HTERT RPE-1 (cell line): Measurements from ENCODE around the gene SLC16A11.
"Not testable (repeated sequence)": the region's sequence is repeated elsewhere in the genome, so short reads cannot be mapped to it uniquely, and the experiment has no call there.

Experiments
- in situ Hi-C: fragments of 300-500 bp; cut with MboI; formaldehyde crosslinking; loops from 4 replicates; pipeline ENCODE4 v1.14.3; 2020; ENCODE audit warnings: low sequenced_read_pairs

SLC16A11 gene

GRCh38 chr17:7058831-7059447 lies 15.0 kb upstream of the SLC16A11 start:
- in situ Hi-C loops: no loop called here

DNA sequence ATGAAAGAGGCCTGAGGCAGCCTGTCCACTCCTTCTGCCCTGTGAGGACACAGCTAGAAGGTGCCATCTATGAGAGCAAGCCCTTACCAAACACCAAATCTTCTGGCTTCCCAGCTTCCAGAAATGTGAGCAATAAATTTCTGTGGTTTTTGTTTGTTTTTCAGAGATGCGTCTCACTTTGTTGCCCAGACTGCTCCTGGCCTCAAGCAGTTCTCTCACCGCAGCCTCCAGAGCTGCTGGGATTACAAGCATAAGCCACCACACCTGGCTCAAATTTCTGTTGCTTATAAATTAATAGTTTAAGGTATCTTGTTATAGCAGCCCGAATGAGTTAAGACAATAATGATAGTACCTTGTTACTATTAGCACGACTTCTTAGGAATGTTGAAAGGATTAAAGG lies 12.5 kb upstream of the SLC16A11 start:
- in situ Hi-C loops: no loop called here

DNA sequence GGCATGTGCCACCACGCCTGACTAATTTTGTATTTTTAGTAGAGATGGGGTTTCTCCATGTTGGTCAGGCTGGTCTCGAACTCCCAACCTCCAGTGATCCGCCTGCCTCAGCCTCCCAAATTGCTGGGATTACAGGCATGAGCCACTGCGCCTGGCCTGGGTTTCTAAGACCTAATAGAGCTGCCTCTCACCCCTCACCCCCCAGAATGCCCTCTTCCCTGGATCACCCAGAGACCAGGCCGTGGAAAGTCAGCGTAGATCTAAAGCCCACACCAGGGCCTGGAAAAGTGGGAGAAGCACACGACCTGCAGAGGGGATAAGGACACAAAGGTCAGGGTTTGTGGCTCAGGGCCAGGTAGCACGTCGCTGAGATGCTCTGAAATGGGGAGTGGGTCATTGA lies 6.7 kb upstream of the SLC16A11 start:
- in situ Hi-C loops: not testable (repeated sequence)

DNA sequence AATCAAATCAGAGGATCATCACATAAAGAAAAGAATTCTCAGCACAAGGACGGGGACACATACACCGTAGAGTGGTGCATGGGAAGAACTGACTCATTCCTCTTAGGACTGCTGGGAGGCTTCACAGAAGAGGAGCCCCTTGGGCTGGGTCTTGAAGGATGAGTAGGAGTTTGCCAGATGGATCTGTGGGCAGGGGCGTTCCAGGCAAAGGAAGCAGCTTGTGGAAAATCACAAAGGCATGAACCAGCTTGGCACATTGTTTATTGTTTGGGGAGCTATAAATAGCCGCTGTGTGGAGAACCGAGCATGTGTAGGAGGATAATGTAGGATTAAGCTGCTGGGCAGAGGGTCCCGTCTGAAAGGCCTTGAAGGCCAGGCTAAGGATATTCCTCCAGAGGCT lies 5.1 kb upstream of the SLC16A11 start:
- in situ Hi-C loops: no loop called here

DNA sequence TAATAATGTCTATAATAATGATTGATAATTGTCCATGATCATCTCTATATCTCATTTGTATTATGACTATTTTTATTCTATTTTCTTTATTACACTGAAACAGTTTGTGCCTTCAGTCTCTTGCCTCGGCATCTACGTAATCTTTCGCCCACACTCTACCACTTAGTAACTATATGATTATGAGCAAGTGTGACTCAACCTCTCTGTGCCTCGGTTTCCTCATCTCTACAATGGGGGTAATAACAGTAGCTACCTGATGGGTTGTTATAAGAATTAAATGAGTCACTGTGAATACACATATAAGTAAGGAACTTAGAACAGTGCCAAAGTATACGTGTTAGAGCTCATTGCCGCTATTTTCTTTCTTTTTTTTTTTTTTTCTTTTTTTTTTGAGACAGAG lies 3.7 kb upstream of the SLC16A11 start:
- in situ Hi-C loops: no loop called here

- in situ Hi-C loops: not testable (repeated sequence)
These were observed 3.0 kb upstream of the SLC16A11 start for GRCh38 chr17:7046725-7047397.

DNA sequence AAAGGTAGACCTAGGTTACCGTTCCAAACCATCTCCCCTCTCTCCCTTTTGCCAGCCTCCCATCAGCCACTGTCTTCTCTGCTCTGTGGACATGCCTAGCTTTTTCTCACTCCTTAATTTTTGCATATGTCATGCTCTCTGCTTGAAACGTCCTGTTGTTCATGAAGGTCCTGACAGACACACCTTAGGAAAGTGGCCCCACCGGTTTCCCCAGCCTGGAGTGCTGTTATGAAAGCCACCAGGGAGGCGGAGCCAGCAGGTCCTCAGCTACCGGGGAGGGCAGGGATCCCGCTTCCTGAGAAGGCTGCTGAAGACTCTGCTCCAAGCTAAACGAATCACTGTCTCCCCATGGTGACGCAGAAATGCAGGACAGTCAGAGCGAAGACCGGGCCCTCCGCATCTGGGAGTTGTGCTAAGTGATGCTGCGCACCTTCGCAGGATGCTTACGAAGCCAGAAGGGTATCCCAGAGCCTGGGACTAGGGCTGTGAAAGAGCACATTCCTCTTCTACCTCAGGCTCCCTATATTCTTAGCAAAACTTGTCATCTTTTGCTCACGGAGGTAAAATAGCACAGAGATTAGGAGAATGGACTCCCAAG lies 2.3 kb upstream of the SLC16A11 start:
- in situ Hi-C loops: no loop called here

GRCh38 chr17:7045492-7046126 lies 1.7 kb upstream of the SLC16A11 start:
- in situ Hi-C loops: no loop called here

GRCh38 chr17:7043182-7043496 lies 753 bp downstream of the SLC16A11 start:
- in situ Hi-C loops: no loop called here

- in situ Hi-C loops: no loop called here
These were observed 1.3 kb downstream of the SLC16A11 start for GRCh38 chr17:7042501-7043181.

DNA sequence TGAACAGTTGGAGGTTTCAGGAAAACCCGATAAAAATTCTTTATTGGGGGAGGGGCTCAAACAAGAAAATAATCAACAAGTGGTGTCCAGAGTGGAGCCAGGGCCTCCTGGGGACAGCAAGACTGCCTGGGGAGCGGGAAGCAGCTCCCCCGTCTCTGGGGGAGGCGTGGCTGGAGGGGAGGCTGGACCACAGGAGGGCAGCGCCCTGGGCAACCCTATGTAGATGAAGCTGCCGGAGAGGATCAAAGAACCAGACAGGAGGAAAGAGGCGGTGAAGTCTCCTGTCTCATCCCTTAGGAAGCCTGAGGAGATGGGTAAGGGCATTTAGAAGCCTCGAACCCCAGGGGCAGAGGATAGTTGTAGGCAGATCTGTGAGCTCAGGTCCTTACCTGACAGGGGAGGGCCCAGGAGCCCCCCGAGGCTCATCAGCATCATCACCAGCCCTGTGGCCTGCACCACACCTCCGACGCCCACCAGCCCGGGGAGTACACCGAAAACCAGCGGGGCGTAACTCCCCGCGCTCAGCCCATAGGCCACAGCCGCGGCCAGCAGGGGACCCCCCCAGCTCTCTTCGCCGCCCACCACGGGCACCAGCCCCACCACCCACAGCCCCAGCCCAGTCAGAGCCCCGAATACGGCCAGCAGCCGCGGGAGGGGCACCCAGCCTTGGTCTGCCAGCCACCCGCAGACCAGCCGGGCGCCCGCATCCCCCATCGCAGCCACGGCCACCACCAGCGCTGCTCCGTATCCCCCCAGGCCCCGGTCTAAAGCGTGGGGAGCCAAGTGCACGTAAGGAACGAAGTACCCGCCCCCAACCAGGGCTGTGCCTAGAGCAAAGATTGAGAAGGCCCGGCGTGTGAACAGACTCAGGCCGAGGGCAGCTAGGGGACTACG lies 2.0 kb downstream of the SLC16A11 start:
- in situ Hi-C loops: no loop called here

- in situ Hi-C loops: no loop called here
These were observed 4.1 kb downstream of the SLC16A11 start for GRCh38 chr17:7039832-7040231.

DNA sequence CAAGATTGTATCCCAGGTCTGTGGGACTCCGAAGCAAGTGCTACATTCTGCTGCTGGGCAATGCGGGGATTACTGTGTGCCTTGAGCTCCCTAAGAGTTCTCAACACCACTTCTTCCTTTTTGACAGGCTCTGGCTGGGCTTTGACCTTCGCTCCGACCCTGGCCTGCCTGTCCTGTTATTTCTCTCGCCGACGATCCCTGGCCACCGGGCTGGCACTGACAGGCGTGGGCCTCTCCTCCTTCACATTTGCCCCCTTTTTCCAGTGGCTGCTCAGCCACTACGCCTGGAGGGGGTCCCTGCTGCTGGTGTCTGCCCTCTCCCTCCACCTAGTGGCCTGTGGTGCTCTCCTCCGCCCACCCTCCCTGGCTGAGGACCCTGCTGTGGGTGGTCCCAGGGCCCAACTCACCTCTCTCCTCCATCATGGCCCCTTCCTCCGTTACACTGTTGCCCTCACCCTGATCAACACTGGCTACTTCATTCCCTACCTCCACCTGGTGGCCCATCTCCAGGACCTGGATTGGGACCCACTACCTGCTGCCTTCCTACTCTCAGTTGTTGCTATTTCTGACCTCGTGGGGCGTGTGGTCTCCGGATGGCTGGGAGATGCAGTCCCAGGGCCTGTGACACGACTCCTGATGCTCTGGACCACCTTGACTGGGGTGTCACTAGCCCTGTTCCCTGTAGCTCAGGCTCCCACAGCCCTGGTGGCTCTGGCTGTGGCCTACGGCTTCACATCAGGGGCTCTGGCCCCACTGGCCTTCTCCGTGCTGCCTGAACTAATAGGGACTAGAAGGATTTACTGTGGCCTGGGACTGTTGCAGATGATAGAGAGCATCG lies 5.6 kb downstream of the SLC16A11 start:
- in situ Hi-C loops: no loop called here

- in situ Hi-C loops: no loop called here
These were observed 8.1 kb downstream of the SLC16A11 start, which contains the start of gene SLC16A13 for GRCh38 chr17:7035591-7036368. SLC16A13 (plus strand) TSS chr17:7036015; CDS start chr17:7036383, 368 bp downstream.

- in situ Hi-C loops: no loop called here
These were observed 8.8 kb downstream of the SLC16A11 start for GRCh38 chr17:7034955-7035590.

DNA sequence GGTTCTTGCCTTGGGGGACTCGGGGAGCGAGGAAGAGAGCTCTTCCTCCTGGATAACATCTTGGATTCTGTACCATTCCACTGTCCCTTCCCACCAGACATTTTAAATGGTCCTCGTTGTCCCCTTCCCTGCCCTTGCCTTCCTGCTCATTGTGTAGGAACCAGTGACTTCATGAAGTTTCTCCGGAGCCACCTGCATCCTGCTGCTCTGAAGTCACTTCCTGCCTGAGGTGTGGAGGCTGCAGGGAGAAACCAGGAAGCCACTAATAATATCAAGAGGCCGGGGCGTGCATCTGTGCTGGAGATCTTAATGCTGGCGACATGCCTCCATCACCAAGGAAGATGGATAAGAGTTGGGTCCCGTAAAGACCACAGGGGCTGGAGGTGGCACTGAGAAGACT lies 14.2 kb downstream of the SLC16A11 start:
- in situ Hi-C loops: no loop called here

- in situ Hi-C loops: no loop called here
These were observed 14.8 kb downstream of the SLC16A11 start for GRCh38 chr17:7029096-7029495.

DNA sequence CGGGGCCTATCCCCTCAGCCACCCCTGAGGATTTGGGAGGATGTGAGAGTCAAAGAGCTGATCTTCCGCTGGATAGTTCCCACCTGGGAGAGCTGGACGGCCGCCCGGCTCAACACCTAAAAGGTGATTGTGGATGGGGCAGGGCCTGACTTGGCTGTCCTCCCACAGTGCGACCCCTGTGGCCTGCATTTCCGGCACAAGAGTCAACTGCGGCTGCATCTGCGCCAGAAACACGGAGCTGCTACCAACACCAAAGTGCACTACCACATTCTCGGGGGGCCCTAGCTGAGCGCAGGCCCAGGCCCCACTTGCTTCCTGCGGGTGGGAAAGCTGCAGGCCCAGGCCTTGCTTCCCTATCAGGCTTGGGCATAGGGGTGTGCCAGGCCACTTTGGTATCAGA lies 16.6 kb downstream of the SLC16A11 start:
- in situ Hi-C loops: no loop called here
